ENCODE measurements around the gene RHOU. TPM values are rescaled to one million over a fixed set of nuclear protein-coding genes. Genes with fewer than 3 reads are reported as not detected.

The RHOU gene
- total and polyA plus RNA-seq, 2 of the 13 experiments (the other 11 are each of a cell fraction or from before 2014, with no cell fraction given) = 11.9 to 18.5 TPM

- TF ChIP-seq ZBTB25 (CRISPR knock-in tag; IDR thresholded peaks at IDR 0.05) (no peak), ZFP1 (CRISPR knock-in tag; IDR thresholded peaks at IDR 0.05) (no peak), ZNF354B (CRISPR knock-in tag; IDR thresholded peaks at IDR 0.05) (no peak), ZNF264 (CRISPR knock-in tag; IDR thresholded peaks at IDR 0.05) (no peak), IRF9 (CRISPR knock-in tag; IDR thresholded peaks at IDR 0.05; ENCODE audit: borderline replicate concordance) (no peak), FOXA3 (CRISPR knock-in tag; IDR thresholded peaks at IDR 0.05) (peak; percentile 15; the same call in 1 of the 2 replicates), CC2D1A (CRISPR knock-in tag; IDR thresholded peaks at IDR 0.05) (no peak), TEF (CRISPR knock-in tag; IDR thresholded peaks at IDR 0.05) (peak; percentile 71; the same call in 1 of the 2 replicates), TBL1XR1 (IDR thresholded peaks at IDR 0.05; ENCODE audit: borderline replicate concordance, low read length, partially characterized antibody) (no peak), CENPBD1 (CRISPR knock-in tag; IDR thresholded peaks at IDR 0.05; ENCODE audit: borderline replicate concordance, low read depth) (no peak), MTA1 (CRISPR knock-in tag; IDR thresholded peaks at IDR 0.05; ENCODE audit: borderline replicate concordance) (no peak), GATAD2A (CRISPR knock-in tag; IDR thresholded peaks at IDR 0.05) (0 out of 2 replicates have a peak, but pooled peaks have one; percentile 29), ZNF639 (CRISPR knock-in tag; conservative IDR thresholded peaks at IDR 0.05) (no peak), ZNF75D (CRISPR knock-in tag; IDR thresholded peaks at IDR 0.05; ENCODE audit: borderline replicate concordance) (no peak), HDAC1 (CRISPR knock-in tag; IDR thresholded peaks at IDR 0.05) (no peak), ZBTB7A (CRISPR knock-in tag; IDR thresholded peaks at IDR 0.05) (no peak), SIX1 (CRISPR knock-in tag; IDR thresholded peaks at IDR 0.05; ENCODE audit: borderline replicate concordance) (no peak), MAFF (IDR thresholded peaks at IDR 0.05; ENCODE audit: low read depth, low read length) (peak; percentile 99), STAG1 (CRISPR knock-in tag; IDR thresholded peaks at IDR 0.05) (peak; percentile 93), PBX2 (CRISPR knock-in tag; IDR thresholded peaks at IDR 0.05) (no peak), RAD21 (CRISPR knock-in tag; IDR thresholded peaks at IDR 0.05) (peak; percentile 53), MXD3 (CRISPR knock-in tag; IDR thresholded peaks at IDR 0.05) (no peak), ZMYM4 (CRISPR knock-in tag; IDR thresholded peaks at IDR 0.05) (no peak)
Measured at GRCh38 chr1:228691926-228692325, 43.4 kb upstream of the RHOU start (continued).

Measured in HepG2 (cell line).